ENCODE measurements around the gene GFOD2. TPM values are rescaled to one million over a fixed set of nuclear protein-coding genes. Genes with fewer than 3 reads are reported as not detected.

GFOD2 gene
- total and polyA plus RNA-seq, 2 donors (not counting 3 experiments of a cell fraction or from before 2014, with no cell fraction given) = 38.1 to 47.5 TPM

- Histone ChIP-seq H4K20me1 (replicated peaks; ENCODE audit: control insufficient read depth, extremely low read depth, insufficient read depth, low read length) (no peaks in the 10 kb centered on the region), H3K9me1 (replicated peaks; ENCODE audit: control insufficient read depth, extremely low read depth, insufficient read depth, low read length) (no peaks in the 10 kb centered on the region), H3K27ac (ENCODE audit: insufficient read depth, low read depth, low read length) (no peak overlapping the region), H3K36me3 (ENCODE audit: control insufficient read depth in 2 of 2, extremely low read depth in 1 of 2, insufficient read depth in 2 of 2, low read length in 2 of 2) (peaks cover 0 to 12% of the 10 kb centered on the region in 2 experiments), H3K9ac (replicated peaks; ENCODE audit: extremely low read depth, insufficient read depth, low read length) (no peak overlapping the region), H2AFZ (ENCODE audit: low read depth, low read length) (no peak overlapping the region), H3K9me3 (replicated peaks; ENCODE audit: control insufficient read depth, insufficient read depth, low read length) (no peaks in the 10 kb centered on the region), H3K4me3 (replicated peaks in 1 of 3; ENCODE audit: insufficient read depth in 1 of 3, low read depth in 1 of 3, low read length in 3 of 3) (no peak overlapping the region), H3K27me3 (ENCODE audit: control insufficient read depth in 2 of 2, insufficient read depth in 2 of 2, low read length in 2 of 2) (no peaks in the 10 kb centered on the region), H3K4me2 (ENCODE audit: insufficient read depth, low read length) (no peak overlapping the region), H3K4me1 (ENCODE audit: control insufficient read depth, extremely low read depth, insufficient read depth, low read length) (peaks cover 7% of the 10 kb centered on the region), H3K79me2 (ENCODE audit: control insufficient read depth, insufficient read depth, low read length) (peaks cover 2% of the 10 kb centered on the region)
- ChIA-PET POLR2A (no interaction called here), CTCF (interaction anchor here (1.0 kb wide), 1 partner anchor 53 kb away, joined by 3 read pairs; no protein-coding TSS in a partner anchor)
- intact Hi-C loops (cut with micrococcal nuclease) = no loop called here
- DNase-seq (ENCODE audit: low read depth, low spot score) (no peak), FAIRE-seq (no peak)
- dilution Hi-C loops (cut with MboI; ENCODE audit: extremely low pct_ligation_motif_present, low sequenced_read_pairs) = no loop called here
- BruUV-seq (replicated peaks) = no TSS peak
- TF ChIP-seq EZH2 (IDR thresholded peaks at IDR 0.05; ENCODE audit: borderline replicate concordance, low read depth, low read length, severe bottlenecking) = no peak
- no peak for TF ChIP-seq JUN (IDR thresholded peaks at IDR 0.05; ENCODE audit: borderline replicate concordance, insufficient read depth, insufficient read length, low read depth)
- TF ChIP-seq CTCF (IDR thresholded peaks at IDR 0.05; ENCODE audit: extremely low read depth in 1 of 2, insufficient read depth in 1 of 2, low read depth in 1 of 2, low read length in 2 of 2) = no peak
- no peak for TF ChIP-seq POLR2A (IDR thresholded peaks at IDR 0.05; ENCODE audit: low read depth, low read length)
- no peak for TF ChIP-seq FOS (IDR thresholded peaks at IDR 0.05; ENCODE audit: borderline replicate concordance, insufficient read depth, low read length)
- TF ChIP-seq GATA2 (IDR thresholded peaks at IDR 0.05; ENCODE audit: insufficient read depth, insufficient read length, low read depth, low read length) = no peak
- TF ChIP-seq, protein P1, sequence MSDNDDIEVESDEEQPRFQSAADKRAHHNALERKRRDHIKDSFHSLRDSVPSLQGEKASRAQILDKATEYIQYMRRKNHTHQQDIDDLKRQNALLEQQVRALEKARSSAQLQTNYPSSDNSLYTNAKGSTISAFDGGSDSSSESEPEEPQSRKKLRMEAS (IDR thresholded peaks at IDR 0.05; ENCODE audit: insufficient read depth, insufficient read length) = no peak
- no peak for TF ChIP-seq MYC (IDR thresholded peaks at IDR 0.05; ENCODE audit: low read depth, low read length)
- no peak for TF ChIP-seq POLR2AphosphoS5 (IDR thresholded peaks at IDR 0.05; ENCODE audit: insufficient read depth, low read depth, low read length)
Measured at GRCh38 chr16:67763066-67763465, 44.0 kb upstream of the GFOD2 start.
